ENCODE measurements around the gene PLD4.
A peak's percentile ranks its signal among the peaks of the same experiment; 100 is the strongest.
"Not testable (repeated sequence)": the region's sequence is repeated elsewhere in the genome, so short reads cannot be mapped to it uniquely, and the experiment has no call there.

PLD4 gene

DNA sequence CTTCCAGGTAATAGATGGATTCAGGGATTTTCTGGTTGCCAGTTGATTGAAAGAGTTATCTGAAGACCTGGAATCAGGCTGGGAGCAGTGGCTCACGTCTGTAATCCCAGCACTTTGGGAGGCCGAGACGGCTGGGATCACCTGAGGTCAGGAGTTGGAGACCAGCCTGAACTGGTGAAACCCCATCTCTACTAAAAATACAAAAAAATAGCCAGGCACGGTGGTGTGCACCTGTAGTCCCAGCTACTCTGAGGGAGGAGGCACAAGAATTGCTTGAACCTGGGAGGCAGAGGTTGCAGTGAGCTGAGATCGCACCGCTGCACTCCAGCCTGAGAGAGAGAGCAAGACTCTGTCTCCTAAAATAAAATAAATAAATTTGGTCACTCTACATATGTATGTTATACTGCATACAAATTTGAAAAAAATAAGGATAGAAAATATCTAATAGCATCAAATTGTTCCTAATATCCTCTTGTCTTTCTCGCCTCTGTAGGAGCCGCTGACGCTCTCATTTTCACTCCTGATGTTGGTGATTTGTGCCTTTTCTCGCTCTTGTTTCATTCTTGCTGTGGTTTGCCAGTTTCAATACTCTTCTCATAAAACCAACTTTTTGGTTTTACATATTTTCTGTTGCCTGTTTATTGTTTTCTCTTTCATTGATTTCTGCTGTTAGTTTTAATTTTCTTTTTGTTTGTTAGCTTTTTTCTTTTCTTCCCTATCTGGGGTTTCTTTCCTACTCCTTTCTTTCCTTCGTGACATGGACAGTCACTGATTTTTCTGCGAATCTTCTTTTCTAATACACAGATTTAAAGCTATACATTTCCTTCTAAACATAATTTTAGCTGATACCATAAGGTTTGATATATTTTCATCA lies 23.8 kb upstream of the PLD4 start:
- DNase-seq: no peak

DNA sequence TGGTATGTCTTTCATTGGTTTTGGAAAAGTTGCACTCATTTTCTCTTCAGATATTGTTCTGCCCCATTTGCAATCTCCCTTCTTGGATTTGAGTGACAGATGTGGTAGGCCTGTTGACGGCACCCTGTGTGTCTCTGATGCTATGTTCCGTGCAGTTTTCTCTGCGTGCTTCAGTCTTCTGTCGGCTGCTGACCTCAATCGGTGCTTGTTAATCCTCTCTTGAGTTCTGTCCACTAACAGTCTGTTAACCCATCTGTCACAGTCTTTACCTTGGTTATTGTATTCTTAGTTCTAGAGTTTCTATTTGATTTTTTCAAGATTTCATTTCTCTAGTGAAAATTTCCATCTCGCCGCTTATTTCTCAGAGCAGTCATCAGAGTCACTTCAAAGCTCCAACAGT lies 20.7 kb upstream of the PLD4 start:
- DNase-seq: peak; percentile 90 to 96

GRCh38 chr14:104904650-104905578 lies 19.8 kb upstream of the PLD4 start:
- DNase-seq: peak in 1 of 2 experiments; percentile 51

DNA sequence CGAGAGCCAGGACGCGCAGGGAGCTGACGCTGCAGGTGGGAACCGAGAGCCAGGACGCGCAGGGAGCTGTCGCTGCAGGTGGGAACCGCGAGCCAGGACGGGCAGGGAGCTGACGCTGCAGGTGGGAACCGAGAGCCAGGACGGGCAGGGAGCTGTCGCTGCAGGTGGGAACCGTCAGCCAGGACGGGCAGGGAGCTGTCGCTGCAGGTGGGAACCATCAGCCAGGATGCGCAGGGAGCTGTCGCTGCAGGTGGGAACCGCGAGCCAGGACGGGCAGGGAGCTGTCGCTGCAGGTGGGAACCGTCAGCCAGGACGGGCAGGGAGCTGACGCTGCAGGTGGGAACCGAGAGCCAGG lies 19.1 kb upstream of the PLD4 start:
- DNase-seq: not testable (repeated sequence)

- no peak for DNase-seq
Observed at GRCh38 chr14:104908303-104908702, 16.4 kb upstream of the PLD4 start.

GRCh38 chr14:104912053-104912452 lies 12.6 kb upstream of the PLD4 start:
- DNase-seq: no peak

DNA sequence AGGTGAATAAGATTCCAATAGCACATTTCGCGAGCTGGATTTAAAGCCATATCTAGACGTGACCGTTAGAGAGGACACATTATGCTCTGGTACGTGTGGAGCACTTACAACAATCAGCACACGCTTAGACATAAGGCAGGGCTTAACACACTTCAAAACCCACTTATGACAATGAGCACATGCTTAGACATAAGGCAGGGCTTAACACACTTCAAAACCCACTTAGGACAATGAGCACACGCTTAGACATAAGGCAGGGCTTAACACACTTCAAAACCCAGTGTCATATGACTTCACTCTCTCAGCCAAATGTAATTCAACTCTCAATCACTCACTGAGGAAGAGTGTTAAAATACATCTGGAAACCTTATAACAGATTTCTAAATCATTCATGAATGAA lies 11.2 kb upstream of the PLD4 start:
- peak; percentile 99 to 100 for DNase-seq

DNA sequence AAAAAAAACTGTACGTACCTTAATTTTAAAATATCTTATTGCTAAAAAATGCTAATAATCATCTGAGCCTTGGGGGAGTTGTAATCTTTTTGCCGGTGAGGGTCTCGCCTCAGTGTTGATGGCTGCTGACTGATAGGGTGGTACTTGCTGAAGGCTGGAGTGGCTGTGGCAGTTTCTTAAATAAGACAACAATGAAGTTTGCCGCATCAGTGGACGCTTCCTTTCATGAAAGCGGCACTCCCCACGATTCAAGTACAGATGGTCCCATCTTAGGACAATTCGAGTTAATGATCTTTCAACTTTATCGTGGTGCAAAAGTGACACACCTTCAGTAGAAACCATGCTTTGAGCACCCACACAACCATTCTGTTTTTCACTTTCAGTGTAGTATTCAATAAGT lies 7.6 kb upstream of the PLD4 start:
- no peak for DNase-seq

DNA sequence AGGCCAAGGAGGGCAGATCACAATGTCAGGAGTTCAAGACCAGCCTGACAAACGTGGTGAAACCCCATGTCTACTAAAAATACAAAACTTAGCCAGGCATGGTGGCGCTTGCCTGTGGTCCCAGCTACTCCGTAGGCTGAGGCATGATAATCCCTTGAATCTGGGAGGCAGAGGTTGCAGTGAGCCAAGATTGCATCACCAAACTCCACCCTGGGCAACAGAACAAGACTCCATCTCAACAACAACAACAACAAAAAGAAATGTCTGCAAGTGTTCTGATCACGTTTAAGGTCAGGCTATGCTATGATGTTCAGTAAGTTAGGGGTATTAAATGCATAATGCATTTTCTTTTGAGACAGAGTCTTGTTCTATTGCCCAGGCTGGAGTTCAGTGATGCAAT lies 6.7 kb upstream of the PLD4 start:
- DNase-seq: no peak

DNA sequence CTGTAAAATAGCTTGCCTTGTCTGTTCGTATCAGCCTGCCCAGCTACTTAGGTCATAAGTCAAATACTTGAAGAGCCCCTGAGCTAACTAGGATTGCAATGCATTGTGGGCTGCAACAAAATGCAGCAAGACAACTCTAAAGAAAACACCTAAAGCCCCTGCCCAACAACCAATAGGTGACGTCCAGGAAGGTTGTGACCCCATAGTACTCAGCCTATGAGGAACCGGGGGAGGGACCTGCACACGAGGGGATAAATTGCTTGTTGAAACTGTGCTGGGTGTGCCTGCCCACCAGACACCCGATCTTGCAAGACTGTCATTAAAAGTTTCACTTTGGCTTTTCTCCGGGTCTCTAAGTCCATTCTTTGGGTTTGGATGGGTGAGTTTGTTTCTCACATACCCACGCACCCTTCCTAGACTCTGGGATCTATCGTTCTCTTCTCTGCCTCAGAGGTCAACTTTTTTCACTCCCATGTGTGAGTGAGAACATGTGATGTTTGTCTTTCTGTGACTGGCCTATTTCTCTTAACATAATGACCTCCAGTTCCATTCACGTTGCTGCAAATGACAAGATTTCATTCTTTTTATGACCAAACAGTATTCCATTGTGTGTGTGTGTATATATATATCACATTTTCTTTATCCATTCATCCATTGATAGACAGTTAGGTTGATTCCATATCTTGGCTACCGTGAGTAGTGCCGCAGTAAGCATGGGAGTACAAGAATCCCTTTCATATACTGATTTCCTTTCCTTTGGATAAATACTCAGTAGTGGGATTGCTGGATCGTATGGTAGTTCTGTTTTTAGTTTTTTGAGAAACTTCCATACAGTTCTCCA lies 5.3 kb upstream of the PLD4 start:
- not testable (repeated sequence) for DNase-seq

GRCh38 chr14:104919993-104920315 lies 4.7 kb upstream of the PLD4 start:
- no peak for DNase-seq

DNA sequence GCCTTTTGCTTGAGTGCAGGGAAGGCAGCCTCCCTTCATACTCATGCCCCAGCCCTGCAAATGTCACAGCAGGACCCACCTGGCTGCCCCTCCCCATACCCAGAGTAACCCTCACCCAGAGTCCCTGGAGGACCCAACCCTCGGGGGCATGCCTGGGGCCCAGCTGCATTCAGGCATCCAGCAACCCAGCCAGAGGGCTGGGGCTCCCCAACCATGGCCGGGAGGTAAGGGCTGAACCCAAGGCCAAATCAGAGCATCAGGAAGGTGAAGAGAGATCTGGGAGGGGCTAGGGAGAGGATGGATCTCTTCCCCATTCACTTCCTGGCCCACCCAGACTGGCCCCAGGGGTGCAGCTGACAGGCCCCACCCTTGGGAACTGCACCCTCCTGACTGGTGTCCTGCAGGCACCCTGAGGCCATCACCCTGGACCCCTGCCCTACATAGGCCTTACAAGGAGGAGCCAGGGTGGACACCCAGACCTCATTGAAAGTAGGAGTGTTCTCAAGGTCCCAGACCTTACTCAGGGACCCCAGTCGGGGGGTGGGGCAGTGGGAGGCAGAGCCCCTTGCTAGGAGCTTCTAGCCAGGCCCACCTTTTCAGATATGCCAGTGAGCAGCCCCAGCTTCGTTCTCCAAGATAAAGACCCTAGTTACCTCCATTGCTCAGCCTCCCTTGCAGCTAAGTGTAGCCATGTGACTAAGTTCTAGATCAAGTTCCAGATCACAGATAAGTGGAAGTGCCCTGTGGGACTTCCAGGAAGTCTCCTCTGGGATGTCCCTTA lies 849 bp upstream of the PLD4 start:
- DNase-seq: no peak

DNA sequence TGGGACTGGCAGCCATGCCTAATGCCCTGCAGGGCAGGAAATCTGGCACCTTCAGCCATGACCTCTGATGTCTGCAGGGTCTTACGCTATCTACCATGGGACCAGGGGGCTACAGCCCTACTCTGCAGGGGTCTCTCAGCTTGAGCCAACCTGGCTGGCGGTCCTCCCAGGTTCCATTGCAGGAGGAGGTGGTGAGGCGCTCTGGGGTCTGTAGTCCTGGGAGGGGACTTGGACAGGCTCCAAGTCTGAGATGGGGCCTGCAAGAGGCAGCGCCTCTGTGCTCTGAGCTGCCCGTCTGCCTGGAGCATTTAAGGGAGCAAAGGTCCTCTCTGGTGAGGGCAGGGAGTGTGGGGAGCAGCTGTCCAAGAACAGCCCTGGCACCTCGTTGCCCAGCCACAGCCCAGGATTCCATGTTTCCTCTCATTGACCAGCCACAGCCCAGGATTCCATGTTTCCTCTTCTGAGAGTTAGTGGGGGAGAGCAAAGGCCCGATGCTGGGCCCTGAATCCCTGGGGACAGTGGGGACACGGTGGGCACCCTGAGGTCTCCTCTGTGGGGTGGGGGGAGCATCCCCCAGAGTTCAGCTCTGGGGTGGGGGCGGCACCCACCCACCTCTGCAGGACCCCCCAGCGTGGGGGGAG lies 655 bp downstream of the PLD4 start:
- peak in 1 of 2 experiments; percentile 55 for DNase-seq

- DNase-seq: no peak
Observed at GRCh38 chr14:104925855-104926609, 1.4 kb downstream of the PLD4 start.

- DNase-seq: no peak
Observed at GRCh38 chr14:104926619-104927431, 2.1 kb downstream of the PLD4 start.

GRCh38 chr14:104927432-104927816 lies 2.7 kb downstream of the PLD4 start:
- DNase-seq: no peak

DNA sequence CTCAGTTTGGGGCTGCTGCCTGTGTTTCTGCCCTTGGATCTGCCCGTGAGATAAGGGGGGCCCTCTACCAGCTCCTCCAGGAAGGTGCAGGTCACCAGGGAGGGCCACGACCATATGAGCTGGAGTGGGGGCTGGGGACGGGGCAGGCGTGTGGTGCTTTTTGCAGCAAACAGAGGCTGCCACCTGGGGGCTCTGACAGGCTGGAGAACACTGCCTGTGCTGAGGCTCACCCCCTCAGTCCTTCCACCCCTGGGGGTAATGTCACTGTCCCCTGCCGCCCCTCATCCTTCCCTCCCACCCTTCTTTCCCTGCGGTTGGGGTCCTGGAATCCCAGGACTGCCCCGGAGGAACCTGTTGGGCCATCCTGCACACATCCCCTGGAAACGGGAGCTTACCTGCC lies 3.2 kb downstream of the PLD4 start:
- no peak for DNase-seq

DNA sequence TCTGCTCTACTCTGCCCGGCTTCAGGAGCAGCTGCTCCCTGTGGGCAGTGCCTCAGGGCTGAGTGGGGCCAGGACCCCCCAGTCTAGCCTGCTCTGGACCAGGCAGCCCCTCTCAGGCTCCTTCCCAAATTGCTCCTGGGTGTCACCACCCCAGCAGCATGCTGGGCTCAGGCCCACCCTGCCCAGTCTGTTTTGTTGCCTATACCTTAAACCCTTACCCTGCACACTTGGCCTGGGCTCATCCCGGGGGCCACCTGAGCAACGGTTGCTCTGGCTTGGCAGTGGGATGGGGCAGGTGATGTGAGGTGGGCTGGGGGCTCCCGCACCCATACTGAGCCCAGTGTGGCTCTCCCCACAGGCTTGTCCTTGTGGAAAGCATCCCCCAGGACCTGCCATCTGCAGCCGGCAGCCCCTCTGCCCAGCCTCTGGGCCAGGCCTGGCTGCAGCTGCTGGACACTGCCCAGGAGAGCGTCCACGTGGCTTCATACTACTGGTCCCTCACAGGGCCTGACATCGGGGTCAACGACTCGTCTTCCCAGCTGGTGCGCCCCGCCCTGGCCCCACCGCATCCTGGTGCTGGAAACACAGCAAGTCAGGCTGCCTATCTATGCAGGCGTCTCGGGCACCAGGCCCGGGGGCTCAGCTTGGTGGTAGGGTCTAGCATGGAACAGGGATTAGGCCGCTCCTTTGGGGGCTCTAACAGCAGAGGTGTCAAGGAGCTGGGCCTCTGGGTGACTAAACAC lies 3.9 kb downstream of the PLD4 start:
- no peak for DNase-seq
